ENCODE results near the gene MYL10. TPM values are rescaled to one million over a fixed set of nuclear protein-coding genes. Genes with fewer than 3 reads are reported as not detected.

MYL10 gene
- total RNA-seq, 2 donors from 2014 or later: not detected

- peak in 1 of 2 donors; percentile 20 for ATAC-seq
- peaks cover 0 to 6% of the 10 kb centered on the region in 2 donors for H3K36me3 Mint-ChIP-seq
- no peak for DNase-seq (ENCODE audit: low spot score in 2 of 2)
- H3K9me3 Mint-ChIP-seq: peaks cover 6% of the 10 kb centered on the region in 2 donors
- no peak overlapping the region for H3K27ac Mint-ChIP-seq
Measured at GRCh38 chr7:101630591-101630990, 1.5 kb upstream of the MYL10 start.

- DNase-seq (ENCODE audit: low spot score in 2 of 2) (no peak), ATAC-seq (no peak)
- no peak overlapping the region for H3K27ac Mint-ChIP-seq
- peaks cover 6% of the 10 kb centered on the region in 2 donors for H3K9me3 Mint-ChIP-seq
- peaks cover 0 to 6% of the 10 kb centered on the region in 2 donors for H3K36me3 Mint-ChIP-seq
Measured at GRCh38 chr7:101628522-101628921, 574 bp downstream of the MYL10 start.

- H3K36me3 Mint-ChIP-seq: no peaks in the 10 kb centered on the region
- no peaks in the 10 kb centered on the region for H3K9me3 Mint-ChIP-seq
- DNase-seq (ENCODE audit: low spot score in 2 of 2): no peak
- no peak for ATAC-seq
- no peak overlapping the region for H3K27ac Mint-ChIP-seq
Measured at GRCh38 chr7:101626758-101627157, 2.3 kb downstream of the MYL10 start.

- no peak for DNase-seq (ENCODE audit: low spot score in 2 of 2)
- ATAC-seq: no peak
- no peak overlapping the region for H3K27ac Mint-ChIP-seq
- no peaks in the 10 kb centered on the region for H3K9me3 Mint-ChIP-seq
- H3K36me3 Mint-ChIP-seq: no peaks in the 10 kb centered on the region
Measured at GRCh38 chr7:101626069-101626671, 2.9 kb downstream of the MYL10 start.

- Mint-ChIP-seq H3K36me3 (no peaks in the 10 kb centered on the region), H3K9me3 (no peaks in the 10 kb centered on the region), H3K27ac (peak overlapping the region in 1 of 2 donors; percentile 44)
- ATAC-seq: no peak
- no peak for DNase-seq (ENCODE audit: low spot score in 2 of 2)
Measured at GRCh38 chr7:101625031-101625791, 3.9 kb downstream of the MYL10 start.

GRCh38 chr7:101624246-101625001 is 4.7 kb downstream of the MYL10 start:
- no peak for DNase-seq (ENCODE audit: low spot score in 2 of 2)
- no peak for ATAC-seq
- no peaks in the 10 kb centered on the region for H3K9me3 Mint-ChIP-seq
- H3K36me3 Mint-ChIP-seq: no peaks in the 10 kb centered on the region
- H3K27ac Mint-ChIP-seq: no peak overlapping the region

- H3K36me3 Mint-ChIP-seq: no peaks in the 10 kb centered on the region
- H3K9me3 Mint-ChIP-seq: no peaks in the 10 kb centered on the region
- no peak for DNase-seq (ENCODE audit: low spot score in 2 of 2)
- ATAC-seq: no peak
- no peak overlapping the region for H3K27ac Mint-ChIP-seq
Measured at GRCh38 chr7:101622609-101623173, 6.4 kb downstream of the MYL10 start.

GRCh38 chr7:101620991-101621390 is 8.1 kb downstream of the MYL10 start:
- Mint-ChIP-seq H3K36me3 (no peaks in the 10 kb centered on the region), H3K27ac (no peak overlapping the region), H3K9me3 (no peaks in the 10 kb centered on the region)
- no peak for ATAC-seq
- no peak for DNase-seq (ENCODE audit: low spot score in 2 of 2)

- Mint-ChIP-seq H3K27ac (no peak overlapping the region), H3K36me3 (no peaks in the 10 kb centered on the region)
- no peak for ATAC-seq
Measured at GRCh38 chr7:101620395-101620794, 8.7 kb downstream of the MYL10 start.

GRCh38 chr7:101618916-101619315 is 10.2 kb downstream of the MYL10 start:
- no peaks in the 10 kb centered on the region for H3K36me3 Mint-ChIP-seq
- no peak overlapping the region for H3K27ac Mint-ChIP-seq
- no peak for DNase-seq (ENCODE audit: low spot score in 2 of 2)
- ATAC-seq: no peak
- H3K9me3 Mint-ChIP-seq: no peaks in the 10 kb centered on the region

More at GRCh38 chr7:101620395-101620794, 8.7 kb downstream of the MYL10 start:
- DNase-seq (ENCODE audit: low spot score in 2 of 2): no peak
- no peaks in the 10 kb centered on the region for H3K9me3 Mint-ChIP-seq

GRCh38 chr7:101618207-101618839 is 10.8 kb downstream of the MYL10 start:
- ATAC-seq: no peak
- no peak overlapping the region for H3K27ac Mint-ChIP-seq

GRCh38 chr7:101617451-101618206 is 11.5 kb downstream of the MYL10 start:
- Mint-ChIP-seq H3K9me3 (no peaks in the 10 kb centered on the region), H3K36me3 (no peaks in the 10 kb centered on the region), H3K27ac (no peak overlapping the region)
- no peak for DNase-seq (ENCODE audit: low spot score in 2 of 2)
- ATAC-seq: no peak

More at GRCh38 chr7:101618207-101618839, 10.8 kb downstream of the MYL10 start:
- H3K36me3 Mint-ChIP-seq: no peaks in the 10 kb centered on the region
- H3K9me3 Mint-ChIP-seq: no peaks in the 10 kb centered on the region
- no peak for DNase-seq (ENCODE audit: low spot score in 2 of 2)

- no peaks in the 10 kb centered on the region for H3K9me3 Mint-ChIP-seq
- ATAC-seq (no peak), DNase-seq (ENCODE audit: low spot score in 2 of 2) (no peak)
Measured at GRCh38 chr7:101615446-101615845, 13.7 kb downstream of the MYL10 start.

GRCh38 chr7:101614939-101615302 is 14.2 kb downstream of the MYL10 start:
- peak overlapping the region in 1 of 2 donors; percentile 67 for H3K27ac Mint-ChIP-seq
- DNase-seq (ENCODE audit: low spot score in 2 of 2): no peak
- no peak for ATAC-seq

More at GRCh38 chr7:101615446-101615845, 13.7 kb downstream of the MYL10 start:
- Mint-ChIP-seq H3K36me3 (no peaks in the 10 kb centered on the region), H3K27ac (no peak overlapping the region)

GRCh38 chr7:101614098-101614938 is 14.8 kb downstream of the MYL10 start:
- DNase-seq (ENCODE audit: low spot score in 2 of 2): no peak
- no peaks in the 10 kb centered on the region for H3K9me3 Mint-ChIP-seq
- no peaks in the 10 kb centered on the region for H3K36me3 Mint-ChIP-seq
- no peak for ATAC-seq
- H3K27ac Mint-ChIP-seq: peak overlapping the region in 1 of 2 donors; percentile 55

More at GRCh38 chr7:101614939-101615302, 14.2 kb downstream of the MYL10 start:
- no peaks in the 10 kb centered on the region for H3K36me3 Mint-ChIP-seq
- no peaks in the 10 kb centered on the region for H3K9me3 Mint-ChIP-seq

All from activated naive CD4-positive, alpha-beta T cell treated with anti-CD3 and anti-CD28 coated beads, Interleukin-2, amount 50 U/mL, for 72 hours (primary cell).